Measurements from ENCODE around the gene DEDD2.

The DEDD2 gene

GRCh38 chr19:42201489-42202289 is 15.8 kb downstream of the DEDD2 start:
- Mint-ChIP-seq H3K36me3 (ENCODE audit: low read depth) (peaks cover 70% of the 10 kb centered on the region), H3K4me3 (peak overlapping the region; percentile 87), H3K27me3 (ENCODE audit: low read depth) (no peaks in the 10 kb centered on the region), H3K4me1 (ENCODE audit: low read depth) (peaks cover 70% of the 10 kb centered on the region), H3K9me3 (no peaks in the 10 kb centered on the region), H3K27ac (peak overlapping the region; percentile 99)

GRCh38 chr19:42200116-42200715 is 17.3 kb downstream of the DEDD2 start:
- H3K27me3 Mint-ChIP-seq (ENCODE audit: low read depth): no peaks in the 10 kb centered on the region
- H3K4me3 Mint-ChIP-seq: peak overlapping the region; percentile 87
- H3K9me3 Mint-ChIP-seq: no peaks in the 10 kb centered on the region
- peaks cover 68% of the 10 kb centered on the region for H3K36me3 Mint-ChIP-seq (ENCODE audit: low read depth)
- peak overlapping the region; percentile 99 for H3K27ac Mint-ChIP-seq
- peaks cover 69% of the 10 kb centered on the region for H3K4me1 Mint-ChIP-seq (ENCODE audit: low read depth)

GRCh38 chr19:42199440-42200115 is 17.9 kb downstream of the DEDD2 start:
- Mint-ChIP-seq H3K36me3 (ENCODE audit: low read depth) (peaks cover 62% of the 10 kb centered on the region), H3K4me3 (peak overlapping the region; percentile 87), H3K9me3 (no peaks in the 10 kb centered on the region), H3K27ac (peak overlapping the region; percentile 99), H3K4me1 (ENCODE audit: low read depth) (peaks cover 65% of the 10 kb centered on the region), H3K27me3 (ENCODE audit: low read depth) (no peaks in the 10 kb centered on the region)

- peaks cover 63% of the 10 kb centered on the region for H3K4me1 Mint-ChIP-seq (ENCODE audit: low read depth)
- H3K36me3 Mint-ChIP-seq (ENCODE audit: low read depth): peaks cover 59% of the 10 kb centered on the region
- peak overlapping the region; percentile 99 for H3K27ac Mint-ChIP-seq
- H3K27me3 Mint-ChIP-seq (ENCODE audit: low read depth): no peaks in the 10 kb centered on the region
- peak overlapping the region; percentile 87 for H3K4me3 Mint-ChIP-seq
- peaks cover 5% of the 10 kb centered on the region for H3K9me3 Mint-ChIP-seq
Measured at GRCh38 chr19:42198676-42199439, 18.6 kb downstream of the DEDD2 start.

GRCh38 chr19:42197375-42197817 is 20.1 kb downstream of the DEDD2 start:
- peak overlapping the region; percentile 52 for H3K4me3 Mint-ChIP-seq
- H3K27ac Mint-ChIP-seq: peak overlapping the region; percentile 67
- peaks cover 55% of the 10 kb centered on the region for H3K4me1 Mint-ChIP-seq (ENCODE audit: low read depth)
- H3K27me3 Mint-ChIP-seq (ENCODE audit: low read depth): no peaks in the 10 kb centered on the region
- peaks cover 19% of the 10 kb centered on the region for H3K9me3 Mint-ChIP-seq
- peaks cover 61% of the 10 kb centered on the region for H3K36me3 Mint-ChIP-seq (ENCODE audit: low read depth)

- Mint-ChIP-seq H3K4me1 (ENCODE audit: low read depth) (peaks cover 54% of the 10 kb centered on the region), H3K4me3 (no peak overlapping the region), H3K27ac (no peak overlapping the region)
Measured at GRCh38 chr19:42196011-42197001, 21.2 kb downstream of the DEDD2 start.

GRCh38 chr19:42193706-42194105 is 23.8 kb downstream of the DEDD2 start:
- no peak overlapping the region for H3K27ac Mint-ChIP-seq
- H3K4me3 Mint-ChIP-seq: no peak overlapping the region
- H3K9me3 Mint-ChIP-seq: peaks cover 19% of the 10 kb centered on the region
- peaks cover 45% of the 10 kb centered on the region for H3K36me3 Mint-ChIP-seq (ENCODE audit: low read depth)
- no peaks in the 10 kb centered on the region for H3K27me3 Mint-ChIP-seq (ENCODE audit: low read depth)
- H3K4me1 Mint-ChIP-seq (ENCODE audit: low read depth): peaks cover 41% of the 10 kb centered on the region

More at GRCh38 chr19:42196011-42197001, 21.2 kb downstream of the DEDD2 start:
- peaks cover 19% of the 10 kb centered on the region for H3K9me3 Mint-ChIP-seq
- H3K36me3 Mint-ChIP-seq (ENCODE audit: low read depth): peaks cover 59% of the 10 kb centered on the region
- no peaks in the 10 kb centered on the region for H3K27me3 Mint-ChIP-seq (ENCODE audit: low read depth)

GRCh38 chr19:42193294-42193693 is 24.2 kb downstream of the DEDD2 start:
- H3K9me3 Mint-ChIP-seq: peaks cover 19% of the 10 kb centered on the region
- H3K4me1 Mint-ChIP-seq (ENCODE audit: low read depth): peaks cover 38% of the 10 kb centered on the region
- H3K4me3 Mint-ChIP-seq: no peak overlapping the region
- H3K27ac Mint-ChIP-seq: no peak overlapping the region
- H3K27me3 Mint-ChIP-seq (ENCODE audit: low read depth): no peaks in the 10 kb centered on the region
- H3K36me3 Mint-ChIP-seq (ENCODE audit: low read depth): peaks cover 43% of the 10 kb centered on the region

GRCh38 chr19:42191855-42192254 is 25.6 kb downstream of the DEDD2 start:
- H3K9me3 Mint-ChIP-seq: peaks cover 19% of the 10 kb centered on the region
- H3K4me1 Mint-ChIP-seq (ENCODE audit: low read depth): peaks cover 30% of the 10 kb centered on the region
- peaks cover 34% of the 10 kb centered on the region for H3K36me3 Mint-ChIP-seq (ENCODE audit: low read depth)
- peak overlapping the region; percentile 71 for H3K27ac Mint-ChIP-seq
- H3K27me3 Mint-ChIP-seq (ENCODE audit: low read depth): no peaks in the 10 kb centered on the region
- no peak overlapping the region for H3K4me3 Mint-ChIP-seq

- Mint-ChIP-seq H3K27ac (peak overlapping the region; percentile 26), H3K4me1 (ENCODE audit: low read depth) (peaks cover 33% of the 10 kb centered on the region), H3K4me3 (peak overlapping the region; percentile 2), H3K36me3 (ENCODE audit: low read depth) (peaks cover 31% of the 10 kb centered on the region), H3K27me3 (ENCODE audit: low read depth) (no peaks in the 10 kb centered on the region), H3K9me3 (peaks cover 19% of the 10 kb centered on the region)
Measured at GRCh38 chr19:42191330-42191729, 26.1 kb downstream of the DEDD2 start.

GRCh38 chr19:42189133-42189532 is 28.3 kb downstream of the DEDD2 start:
- H3K27me3 Mint-ChIP-seq (ENCODE audit: low read depth): no peaks in the 10 kb centered on the region
- H3K9me3 Mint-ChIP-seq: peaks cover 17% of the 10 kb centered on the region
- H3K4me1 Mint-ChIP-seq (ENCODE audit: low read depth): peaks cover 47% of the 10 kb centered on the region
- no peak overlapping the region for H3K27ac Mint-ChIP-seq
- no peak overlapping the region for H3K4me3 Mint-ChIP-seq
- H3K36me3 Mint-ChIP-seq (ENCODE audit: low read depth): peaks cover 27% of the 10 kb centered on the region

- no peak overlapping the region for H3K4me3 Mint-ChIP-seq
- H3K27me3 Mint-ChIP-seq (ENCODE audit: low read depth): no peaks in the 10 kb centered on the region
- no peak overlapping the region for H3K27ac Mint-ChIP-seq
- H3K4me1 Mint-ChIP-seq (ENCODE audit: low read depth): peaks cover 47% of the 10 kb centered on the region
- H3K9me3 Mint-ChIP-seq: peaks cover 12% of the 10 kb centered on the region
- peaks cover 23% of the 10 kb centered on the region for H3K36me3 Mint-ChIP-seq (ENCODE audit: low read depth)
Measured at GRCh38 chr19:42188665-42189064, 28.8 kb downstream of the DEDD2 start.

GRCh38 chr19:42185277-42185676 is 32.2 kb downstream of the DEDD2 start:
- H3K36me3 Mint-ChIP-seq (ENCODE audit: low read depth): peaks cover 5% of the 10 kb centered on the region
- no peaks in the 10 kb centered on the region for H3K9me3 Mint-ChIP-seq
- H3K27me3 Mint-ChIP-seq (ENCODE audit: low read depth): peaks cover 9% of the 10 kb centered on the region
- peak overlapping the region; percentile 73 for H3K4me3 Mint-ChIP-seq
- peak overlapping the region; percentile 82 for H3K27ac Mint-ChIP-seq
- peaks cover 43% of the 10 kb centered on the region for H3K4me1 Mint-ChIP-seq (ENCODE audit: low read depth)
